Activated T-helper 2 cell treated with anti-CD3 and anti-CD28 coated beads, Interferon-gamma antibody, Interleukin-2, Interleukin-4, amounts not matched to agents 10 μg/mL and 5 μg/mL and 100 μg/mL, durations not matched to agents 14 hours and 24 hours and 36 hours (primary cell): ENCODE results near the gene FBXL13. TPM values are rescaled to one million over a fixed set of nuclear protein-coding genes. Genes with fewer than 3 reads are reported as not detected.
"Not testable (repeated sequence)": the region's sequence is repeated elsewhere in the genome, so short reads cannot be mapped to it uniquely, and the experiment has no call there.

ENCODE experiments used
- DNase-seq: peaks from one replicate; pipeline ENCODE4 v3.0.0; 2021; ENCODE audit warnings: low spot score
- H3K27ac Mint-ChIP-seq: one replicate; pipeline ENCODE4 v1.8.0; 2021; ENCODE audit warnings: mixed read lengths
- H3K27me3 Mint-ChIP-seq: one replicate; pipeline ENCODE4 v1.8.0; 2021; ENCODE audit warnings: low read depth, mixed read lengths
- H3K36me3 Mint-ChIP-seq: one replicate; pipeline ENCODE4 v1.8.0; 2021; ENCODE audit warnings: low read depth, mixed read lengths
- H3K4me1 Mint-ChIP-seq: one replicate; pipeline ENCODE4 v1.8.0; 2021; ENCODE audit warnings: low read depth, mixed read lengths
- H3K4me3 Mint-ChIP-seq: one replicate; pipeline ENCODE4 v1.8.0; 2021; ENCODE audit warnings: low read depth, mild to moderate bottlenecking, moderate library complexity, mixed read lengths
- H3K9me3 Mint-ChIP-seq: one replicate; pipeline ENCODE4 v1.8.0; 2021; ENCODE audit warnings: mixed read lengths
- intact Hi-C: fragments of 100-400 bp; cut with micrococcal nuclease; formaldehyde crosslinking; loops from one replicate; pipeline ENCODE4 v1.15.1; 2023
- total RNA-seq: library from RNA; stranded (reverse); gene quantifications from 2 replicates; pipeline ENCODE4 v1.2.3, GENCODE V29; 2022

FBXL13 gene
- total RNA-seq, 1 donor from 2014 or later: 0.41 TPM

- Mint-ChIP-seq H3K4me1 (peaks cover 2% of the 10 kb centered on the region), H3K9me3 (no peaks in the 10 kb centered on the region), H3K4me3 (no peak overlapping the region), H3K27me3 (peaks cover 26% of the 10 kb centered on the region), H3K27ac (no peak overlapping the region), H3K36me3 (no peaks in the 10 kb centered on the region)
- DNase-seq: no peak
- intact Hi-C loops: no loop called here
Measured at GRCh38 chr7:102859799-102860125, 214.8 kb downstream of the FBXL13 start.

GRCh38 chr7:102859084-102859798 lies 215.4 kb downstream of the FBXL13 start:
- intact Hi-C loops: no loop called here
- H3K4me3 Mint-ChIP-seq: no peak overlapping the region

GRCh38 chr7:102856036-102856435 lies 218.6 kb downstream of the FBXL13 start:
- Mint-ChIP-seq H3K36me3 (no peaks in the 10 kb centered on the region), H3K27ac (no peak overlapping the region), H3K4me1 (peaks cover 1% of the 10 kb centered on the region)

More at GRCh38 chr7:102859084-102859798, 215.4 kb downstream of the FBXL13 start:
- Mint-ChIP-seq H3K9me3 (no peaks in the 10 kb centered on the region), H3K27me3 (peaks cover 26% of the 10 kb centered on the region), H3K36me3 (no peaks in the 10 kb centered on the region), H3K27ac (no peak overlapping the region), H3K4me1 (peaks cover 2% of the 10 kb centered on the region)
- no peak for DNase-seq

GRCh38 chr7:102849538-102849937 lies 225.1 kb downstream of the FBXL13 start:
- DNase-seq: no peak
- Mint-ChIP-seq H3K36me3 (no peaks in the 10 kb centered on the region), H3K27ac (no peak overlapping the region), H3K4me1 (peaks cover 1% of the 10 kb centered on the region), H3K9me3 (peaks cover 4% of the 10 kb centered on the region), H3K4me3 (no peak overlapping the region), H3K27me3 (peaks cover 23% of the 10 kb centered on the region)
- intact Hi-C loops: no loop called here

More at GRCh38 chr7:102856036-102856435, 218.6 kb downstream of the FBXL13 start:
- H3K27me3 Mint-ChIP-seq: peaks cover 25% of the 10 kb centered on the region
- intact Hi-C loops: no loop called here
- H3K9me3 Mint-ChIP-seq: peaks cover 4% of the 10 kb centered on the region
- DNase-seq: no peak
- no peak overlapping the region for H3K4me3 Mint-ChIP-seq

GRCh38 chr7:102849079-102849478 lies 225.5 kb downstream of the FBXL13 start:
- H3K36me3 Mint-ChIP-seq: no peaks in the 10 kb centered on the region
- H3K9me3 Mint-ChIP-seq: peaks cover 4% of the 10 kb centered on the region
- no peak for DNase-seq
- H3K27ac Mint-ChIP-seq: no peak overlapping the region
- H3K4me1 Mint-ChIP-seq: peaks cover 1% of the 10 kb centered on the region
- intact Hi-C loops: no loop called here
- H3K27me3 Mint-ChIP-seq: peaks cover 23% of the 10 kb centered on the region
- H3K4me3 Mint-ChIP-seq: no peak overlapping the region

GRCh38 chr7:102845346-102845745 lies 229.2 kb downstream of the FBXL13 start:
- no peaks in the 10 kb centered on the region for H3K36me3 Mint-ChIP-seq
- no peaks in the 10 kb centered on the region for H3K9me3 Mint-ChIP-seq
- no peak overlapping the region for H3K4me3 Mint-ChIP-seq
- intact Hi-C loops: no loop called here
- H3K4me1 Mint-ChIP-seq: peaks cover 4% of the 10 kb centered on the region
- no peak for DNase-seq
- peaks cover 21% of the 10 kb centered on the region for H3K27me3 Mint-ChIP-seq
- H3K27ac Mint-ChIP-seq: no peak overlapping the region

GRCh38 chr7:102843850-102844249 lies 230.7 kb downstream of the FBXL13 start:
- Mint-ChIP-seq H3K27me3 (peaks cover 16% of the 10 kb centered on the region), H3K9me3 (no peaks in the 10 kb centered on the region), H3K4me1 (peaks cover 4% of the 10 kb centered on the region), H3K27ac (no peak overlapping the region), H3K4me3 (no peak overlapping the region), H3K36me3 (no peaks in the 10 kb centered on the region)
- intact Hi-C loops: no loop called here
- no peak for DNase-seq

GRCh38 chr7:102842284-102842683 lies 232.3 kb downstream of the FBXL13 start:
- Mint-ChIP-seq H3K27ac (no peak overlapping the region), H3K36me3 (no peaks in the 10 kb centered on the region), H3K9me3 (no peaks in the 10 kb centered on the region), H3K4me1 (peaks cover 4% of the 10 kb centered on the region), H3K4me3 (no peak overlapping the region), H3K27me3 (peaks cover 25% of the 10 kb centered on the region)
- no peak for DNase-seq
- intact Hi-C loops: no loop called here

GRCh38 chr7:102841290-102841689 lies 233.3 kb downstream of the FBXL13 start:
- Mint-ChIP-seq H3K36me3 (no peaks in the 10 kb centered on the region), H3K4me1 (peaks cover 6% of the 10 kb centered on the region), H3K4me3 (no peak overlapping the region), H3K9me3 (no peaks in the 10 kb centered on the region), H3K27ac (no peak overlapping the region), H3K27me3 (peaks cover 29% of the 10 kb centered on the region)
- intact Hi-C loops: no loop called here
- no peak for DNase-seq

- Mint-ChIP-seq H3K4me1 (peaks cover 7% of the 10 kb centered on the region), H3K27ac (no peak overlapping the region), H3K36me3 (no peaks in the 10 kb centered on the region), H3K4me3 (no peak overlapping the region), H3K27me3 (peaks cover 28% of the 10 kb centered on the region), H3K9me3 (no peaks in the 10 kb centered on the region)
- DNase-seq: no peak
- intact Hi-C loops: no loop called here
Measured at GRCh38 chr7:102840404-102840803, 234.2 kb downstream of the FBXL13 start.

GRCh38 chr7:102838572-102839101 lies 236.0 kb downstream of the FBXL13 start:
- H3K27ac Mint-ChIP-seq, H3K9me3 Mint-ChIP-seq, H3K36me3 Mint-ChIP-seq, H3K4me3 Mint-ChIP-seq, intact Hi-C loops, DNase-seq: not testable (repeated sequence)
- Mint-ChIP-seq H3K4me1 (peaks cover 13% of the 10 kb centered on the region), H3K27me3 (peaks cover 27% of the 10 kb centered on the region)

GRCh38 chr7:102837802-102838201 lies 236.8 kb downstream of the FBXL13 start:
- intact Hi-C loops: no loop called here
- peaks cover 13% of the 10 kb centered on the region for H3K4me1 Mint-ChIP-seq
- H3K9me3 Mint-ChIP-seq: no peaks in the 10 kb centered on the region
- H3K27ac Mint-ChIP-seq: no peak overlapping the region
- H3K36me3 Mint-ChIP-seq: no peaks in the 10 kb centered on the region
- peaks cover 27% of the 10 kb centered on the region for H3K27me3 Mint-ChIP-seq
- no peak overlapping the region for H3K4me3 Mint-ChIP-seq
- no peak for DNase-seq

GRCh38 chr7:102836977-102837376 lies 237.6 kb downstream of the FBXL13 start:
- Mint-ChIP-seq H3K4me1 (peaks cover 13% of the 10 kb centered on the region), H3K27ac (no peak overlapping the region), H3K27me3 (peaks cover 22% of the 10 kb centered on the region), H3K36me3 (no peaks in the 10 kb centered on the region), H3K4me3 (no peak overlapping the region), H3K9me3 (no peaks in the 10 kb centered on the region)
- DNase-seq: no peak
- intact Hi-C loops: no loop called here
